Peyer's patch (tissue), 4 donors: ENCODE results near the gene TRIP4.

Experiments used
- POLR2A ChIP-seq, 2 donors: fragments of 450-650 bp; IDR thresholded peaks; one replicate each; pipeline ENCODE4 v1.5.1; 2017; ENCODE audit warnings: antibody characterized with exemption in 2 of 2, mild to moderate bottlenecking in 2 of 2, moderate library complexity in 2 of 2
- TF ChIP-seq, protein P1 (sequence below), 6 experiments: fragments of 450-650 bp in 4 of 6; fragments of 200-600 bp in 2 of 6; sonication (generic) in 1 of 6; IDR thresholded peaks; one replicate each; pipeline ENCODE4 v1.5.1; 2017 to 2019; ENCODE audit warnings: antibody characterized with exemption in 6 of 6, mild to moderate bottlenecking in 3 of 6, moderate library complexity in 1 of 6

DNA sequence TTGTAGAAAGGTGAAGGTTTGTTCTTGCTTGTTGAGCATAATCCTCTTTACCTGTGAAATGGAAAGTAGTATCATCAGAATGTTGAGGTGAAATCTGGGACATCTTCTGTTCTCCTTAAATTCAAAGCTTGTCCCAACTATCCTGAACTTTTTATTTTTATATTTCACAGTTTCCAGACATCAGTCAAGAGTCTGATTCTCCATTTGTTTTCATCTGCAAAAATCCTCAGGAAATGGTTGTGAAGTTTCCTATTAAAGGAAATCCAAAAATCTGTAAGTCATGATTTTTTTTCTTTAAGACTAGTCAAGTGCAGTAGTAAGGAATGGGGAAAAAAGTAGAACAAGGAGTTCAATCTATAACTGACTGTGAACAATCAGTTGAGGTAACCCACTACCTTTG lies 57.2 kb downstream of the TRIP4 start:
- TF ChIP-seq, protein P1, sequence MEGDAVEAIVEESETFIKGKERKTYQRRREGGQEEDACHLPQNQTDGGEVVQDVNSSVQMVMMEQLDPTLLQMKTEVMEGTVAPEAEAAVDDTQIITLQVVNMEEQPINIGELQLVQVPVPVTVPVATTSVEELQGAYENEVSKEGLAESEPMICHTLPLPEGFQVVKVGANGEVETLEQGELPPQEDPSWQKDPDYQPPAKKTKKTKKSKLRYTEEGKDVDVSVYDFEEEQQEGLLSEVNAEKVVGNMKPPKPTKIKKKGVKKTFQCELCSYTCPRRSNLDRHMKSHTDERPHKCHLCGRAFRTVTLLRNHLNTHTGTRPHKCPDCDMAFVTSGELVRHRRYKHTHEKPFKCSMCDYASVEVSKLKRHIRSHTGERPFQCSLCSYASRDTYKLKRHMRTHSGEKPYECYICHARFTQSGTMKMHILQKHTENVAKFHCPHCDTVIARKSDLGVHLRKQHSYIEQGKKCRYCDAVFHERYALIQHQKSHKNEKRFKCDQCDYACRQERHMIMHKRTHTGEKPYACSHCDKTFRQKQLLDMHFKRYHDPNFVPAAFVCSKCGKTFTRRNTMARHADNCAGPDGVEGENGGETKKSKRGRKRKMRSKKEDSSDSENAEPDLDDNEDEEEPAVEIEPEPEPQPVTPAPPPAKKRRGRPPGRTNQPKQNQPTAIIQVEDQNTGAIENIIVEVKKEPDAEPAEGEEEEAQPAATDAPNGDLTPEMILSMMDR (IDR thresholded peaks at IDR 0.05): no peak
- no peak for TF ChIP-seq POLR2A (IDR thresholded peaks at IDR 0.05)
